Heart right ventricle (tissue), 16 donors: ENCODE measurements around the gene RFX3. TPM values are rescaled to one million over a fixed set of nuclear protein-coding genes. Genes with fewer than 3 reads are reported as not detected.

Experiments used
- ATAC-seq, 8 donors: fragments of 200-7000 bp; cut with Tn5 transposase; one replicate each; pipeline ENCODE4 v1.9.1; 2020; ENCODE audit warnings: mild to moderate bottlenecking in 8 of 8, moderate library complexity in 8 of 8, moderate number of reproducible peaks in 1 of 8
- DNase-seq, 2 donors: peaks; one replicate each; pipeline ENCODE4 v3.0.0-alpha.2; 2020
- H3K27ac ChIP-seq, 10 donors: fragments of 200-600 bp; sonication (generic) in 2 of 10; one replicate each; pipeline versions ENCODE4 v1.5.0 to v1.8.0; 2020 to 2022; ENCODE audit warnings: mild to moderate bottlenecking in 3 of 10
- H3K27me3 ChIP-seq, 7 donors: fragments of 200-600 bp; one replicate each; pipeline ENCODE4 v1.8.0; 2021 to 2022; ENCODE audit warnings: mild to moderate bottlenecking in 2 of 7
- H3K36me3 ChIP-seq, 9 donors: fragments of 200-600 bp; sonication (generic) in 1 of 9; one replicate each; pipeline versions ENCODE4 v1.5.0 to v1.8.0; 2020 to 2022; ENCODE audit warnings: mild to moderate bottlenecking in 2 of 9
- H3K4me1 ChIP-seq, 9 donors: fragments of 200-600 bp; sonication (generic) in 1 of 9; one replicate each; pipeline versions ENCODE4 v1.5.0 to v1.8.0; 2020 to 2022; ENCODE audit warnings: mild to moderate bottlenecking in 4 of 9
- H3K4me3 ChIP-seq, 10 donors: fragments of 200-600 bp; sonication (generic) in 2 of 10; one replicate each; pipeline versions ENCODE4 v1.5.0 to v1.8.0; 2020 to 2022; ENCODE audit warnings: mild to moderate bottlenecking in 7 of 10, moderate library complexity in 2 of 10
- H3K9me3 ChIP-seq, 11 donors: fragments of 200-600 bp in 10 of 11; sonication (generic) in 2 of 11; one replicate each; pipeline versions ENCODE4 v1.5.0 to v1.8.0; 2013 to 2022; ENCODE audit warnings: mild to moderate bottlenecking in 2 of 11, control low read depth in 1 of 11, moderate library complexity in 1 of 11
- CTCF ChIP-seq, 9 donors: fragments of 200-600 bp; sonication (generic) in 2 of 9; IDR thresholded peaks; one replicate each; pipeline versions ENCODE4 v1.5.0 to v1.8.0; 2021 to 2022; ENCODE audit warnings: antibody characterized with exemption in 9 of 9, mild to moderate bottlenecking in 5 of 9, moderate library complexity in 1 of 9
- WGBS, 2 donors: extraction: QIAGEN DNeasy Blood & Tissue Kit; methylation state at CpG; one replicate each; pipeline ENCODE4 v1.1.7; 2013; ENCODE audit warnings: inconsistent platforms in 1 of 2; 5-methylcytosine and 5-hydroxymethylcytosine counted together
- intact Hi-C, 10 donors: fragments of 100-400 bp; cut with DNase I; formaldehyde crosslinking; loops; one replicate each; pipeline versions ENCODE4 v1.11.1 to v1.14.2; 2022
- polyA plus RNA-seq, 2 donors: library from polyadenylated mRNA; stranded (reverse); fragments of 200-250 nt; gene quantifications; one replicate each; pipeline ENCODE4 v1.2.3, GENCODE V29; 2013
- total RNA-seq, 10 donors: library from RNA; stranded (reverse); fragmentation: NEBNext Ultra II Directional in 3 of 10; extraction: Animal tissue kit (Norgen Biotek cat#: 25700) in 3 of 10; gene quantifications; one replicate each; pipeline versions ENCODE4 v1.2.1 to v1.2.4, GENCODE V29; 2021 to 2023
- donor health status: Arrhythmogenic right ventricular cardiomyopathy.
- donor health status: ischemic (EF 13 %, LVEDD 7.1; RV severe dilation, severe dysfunction).
- donor health status: healthy with polysubstance abuse.
- donor health status: DM: no; HTN: yes; CAD: no.
- donor health status: DM: no; HTN: no; CAD: no.
- donor health status: ischemic (EF 25% LVEDD 6.9; RV normal size, moderate dysfunction).
- donor health status: ischemic (EF 25% LVEDD 5.7; RV mildly dilated, moderate dysfunction).
- donor health status: healthy.
- donor health status: DM: yes; HTN: yes; CAD: no.
- donor health status: Ischemic cardiomyopathy.
- donor health status: ischemic (EF 35%, LVEDD 5.7; RV mildly dilated, moderate dysfunction).
- donor health status: nonischemic (EF 11% LVEDD 7.7; RV severe dilation, severe dysfunction).
- donor health status: DM: yes; HTN: yes; CAD: no.
- donor health status: PGD.
- donor health status: ischemic (EF 29% LVEDD 5.4; RV normal size, mild dysfunction).
- donor health status: nonischemic (EF 23%, LVEDD 6.1; RV moderate dilation, normal function).

RFX3 gene
- total and polyA plus RNA-seq, 12 donors, result 0.43 to 5.9 (median 3.5) TPM

GRCh38 chr9:3497857-3498256, 27.9 kb downstream of the RFX3 start:
- no peaks in the 10 kb centered on the region for H3K27me3 ChIP-seq
- ATAC-seq, result no peak
- TF ChIP-seq CTCF (IDR thresholded peaks at IDR 0.05), result no peak
- no peak for DNase-seq
- H3K9me3 ChIP-seq, result no peaks in the 10 kb centered on the region
- 86 to 88% methylated on average over 4 of the region's 4 CpGs for WGBS, 2 donors
- peaks cover 0 to 33% (median 18%) of the 10 kb centered on the region in 9 donors for H3K4me1 ChIP-seq
- peak overlapping the region in 1 of 10 donors; percentile 12 for H3K27ac ChIP-seq
- no peaks in the 10 kb centered on the region for H3K36me3 ChIP-seq
- intact Hi-C loops, result no loop called here
- no peak overlapping the region for H3K4me3 ChIP-seq

- 51 to 53% methylated on average over 2 of the region's 2 CpGs for WGBS, 2 donors
These were observed 28.4 kb downstream of the RFX3 start for GRCh38 chr9:3497401-3497800.

GRCh38 chr9:3495855-3496254, 29.9 kb downstream of the RFX3 start:
- intact Hi-C loops, result no loop called here
- 78 to 86% methylated on average over 3 of the region's 3 CpGs for WGBS, 2 donors
- no peak for DNase-seq
- Histone ChIP-seq H3K4me3 (no peak overlapping the region), H3K9me3 (no peaks in the 10 kb centered on the region), H3K27ac (no peak overlapping the region), H3K36me3 (no peaks in the 10 kb centered on the region), H3K4me1 (peaks cover 0 to 33% (median 18%) of the 10 kb centered on the region in 9 donors), H3K27me3 (no peaks in the 10 kb centered on the region)
- TF ChIP-seq CTCF (IDR thresholded peaks at IDR 0.05), result no peak
- no peak for ATAC-seq

More at GRCh38 chr9:3497401-3497800, 28.4 kb downstream of the RFX3 start:
- DNase-seq (no peak), ATAC-seq (no peak)
- Histone ChIP-seq H3K27ac (peak overlapping the region in 1 of 10 donors; percentile 12), H3K36me3 (no peaks in the 10 kb centered on the region), H3K4me3 (no peak overlapping the region), H3K27me3 (no peaks in the 10 kb centered on the region), H3K4me1 (peaks cover 0 to 33% (median 18%) of the 10 kb centered on the region in 9 donors), H3K9me3 (no peaks in the 10 kb centered on the region)
- TF ChIP-seq CTCF (IDR thresholded peaks at IDR 0.05), result no peak
- intact Hi-C loops, result no loop called here

- no peaks in the 10 kb centered on the region for H3K9me3 ChIP-seq
- no peaks in the 10 kb centered on the region for H3K36me3 ChIP-seq
- no peaks in the 10 kb centered on the region for H3K27me3 ChIP-seq
- 97% methylated on average over 4 of the region's 4 CpGs for WGBS, 2 donors
- no peak for TF ChIP-seq CTCF (IDR thresholded peaks at IDR 0.05)
- H3K4me1 ChIP-seq, result peaks cover 0 to 14% (median 7%) of the 10 kb centered on the region in 9 donors
- ATAC-seq (no peak), DNase-seq (no peak)
- no peak overlapping the region for H3K4me3 ChIP-seq
- no peak overlapping the region for H3K27ac ChIP-seq
- intact Hi-C loops, result no loop called here
These were observed 33.6 kb downstream of the RFX3 start for GRCh38 chr9:3492214-3492613.
